ENCODE results near the gene SAPCD1.

Gene SAPCD1

DNA sequence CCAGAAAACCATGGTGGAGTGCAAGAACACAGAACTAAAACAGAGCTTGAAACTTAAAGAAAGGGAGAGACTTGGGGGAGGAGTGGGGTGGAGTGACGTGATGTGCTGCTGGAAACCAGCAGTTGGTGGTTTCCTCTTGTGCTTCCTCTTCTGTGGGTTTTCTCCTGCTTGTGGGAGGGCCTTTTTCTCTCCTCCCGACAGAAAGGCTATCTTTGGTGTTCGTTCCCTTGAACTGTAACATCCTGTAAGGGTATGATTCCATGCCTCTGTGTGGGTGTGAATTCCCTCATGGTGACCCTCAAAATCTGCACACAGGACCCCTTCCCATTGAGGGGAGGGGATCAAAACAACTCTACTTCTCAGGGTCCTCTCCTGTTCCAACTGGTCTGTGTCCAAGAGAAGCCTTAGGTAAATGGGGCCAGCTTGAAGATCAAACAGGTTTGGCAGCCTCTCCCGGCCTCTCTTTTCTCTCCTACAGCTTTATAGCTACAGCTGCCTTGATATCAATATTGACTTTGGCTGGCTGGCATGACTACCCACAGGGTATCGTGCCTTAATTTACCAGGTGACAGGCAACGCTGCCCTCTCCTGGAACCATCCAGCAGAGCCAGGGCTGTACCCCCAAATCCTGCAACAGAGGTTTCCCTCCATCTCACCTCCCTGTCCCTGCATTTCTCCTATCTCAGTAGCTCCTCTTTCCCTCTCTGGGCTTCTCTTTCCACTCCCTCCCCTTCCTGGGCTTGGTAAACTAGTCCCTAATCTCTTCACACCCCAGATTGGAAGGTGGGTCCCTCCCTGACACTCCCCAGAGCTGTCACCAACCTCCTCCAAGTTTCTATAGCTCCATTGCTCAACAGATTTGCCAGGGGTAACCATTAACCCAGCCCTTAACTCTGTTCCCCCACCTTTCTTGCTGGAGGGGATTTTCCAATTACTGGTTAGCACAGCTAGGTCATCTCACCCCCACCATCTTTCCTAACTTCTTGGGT lies 24.2 kb upstream of the SAPCD1 start:
- peak overlapping the region; percentile 11 for H3K4me3 ChIP-seq (ENCODE audit: insufficient read depth, low read depth, low read length)
- no peaks in the 10 kb centered on the region for H3K27me3 ChIP-seq (ENCODE audit: control insufficient read depth, insufficient read depth, low read length, poor library complexity, severe bottlenecking)
- H3K9me3 ChIP-seq (ENCODE audit: control insufficient read depth, low read length): no peaks in the 10 kb centered on the region
- 43 to 49% methylated on average over 6 of the region's 6 CpGs for WGBS, 2 experiments
- H3K36me3 ChIP-seq (ENCODE audit: control insufficient read depth, insufficient read depth, low read length): peaks cover 11% of the 10 kb centered on the region
- H3K27ac ChIP-seq (ENCODE audit: insufficient read depth, low read depth, low read length, poor library complexity, severe bottlenecking): peak overlapping the region; percentile 91
- peaks cover 34% of the 10 kb centered on the region for H3K4me1 ChIP-seq (ENCODE audit: control insufficient read depth, insufficient read depth, low read length)

DNA sequence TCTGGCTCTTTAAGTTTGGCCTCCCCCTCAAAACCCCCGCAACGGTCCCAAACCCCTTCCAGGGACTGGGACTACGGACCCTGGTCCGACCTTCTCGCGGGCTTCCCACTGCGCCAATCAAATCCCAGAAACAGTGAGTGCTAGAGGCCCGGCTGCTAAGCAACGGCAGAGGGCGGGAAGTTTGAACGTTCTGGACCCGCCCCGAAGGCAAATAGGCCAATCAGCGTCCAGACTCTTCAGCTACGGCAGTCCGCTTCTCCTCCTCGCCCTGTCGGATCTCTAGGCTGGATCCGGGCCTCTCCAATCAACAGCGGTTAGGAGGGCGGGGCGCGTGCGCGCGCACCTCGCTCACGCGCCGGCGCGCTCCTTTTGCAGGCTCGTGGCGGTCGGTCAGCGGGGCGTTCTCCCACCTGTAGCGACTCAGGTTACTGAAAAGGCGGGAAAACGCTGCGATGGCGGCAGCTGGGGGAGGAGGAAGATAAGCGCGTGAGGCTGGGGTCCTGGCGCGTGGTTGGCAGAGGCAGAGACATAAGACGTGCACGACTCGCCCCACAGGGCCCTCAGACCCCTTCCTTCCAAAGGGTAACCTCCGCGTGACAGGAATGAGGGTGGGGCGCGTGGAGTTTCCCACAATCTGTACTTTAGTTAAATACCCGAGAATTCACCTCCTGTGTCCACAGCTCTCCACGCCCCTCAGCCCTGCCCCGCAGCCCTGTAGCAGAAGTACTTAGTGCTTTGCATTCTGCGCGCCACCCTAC lies 22.6 kb upstream of the SAPCD1 start, which contains the start of gene MSH5:
TSS of gene MSH5 (plus strand) at position 367 of the 758 bp plus-strand sequence. CDS start 462 bp downstream, outside the sequence.
- H3K4me3 ChIP-seq (ENCODE audit: insufficient read depth, low read depth, low read length): peak within 1 kb of the TSS; percentile 52
- no peaks in the 10 kb centered on the region for H3K9me3 ChIP-seq (ENCODE audit: control insufficient read depth, low read length)
- H3K27me3 ChIP-seq (ENCODE audit: control insufficient read depth, insufficient read depth, low read length, poor library complexity, severe bottlenecking): no peaks in the 10 kb centered on the region
- WGBS, 2 experiments: 2% methylated on average over 58 of the region's 58 CpGs
- H3K27ac ChIP-seq (ENCODE audit: insufficient read depth, low read depth, low read length, poor library complexity, severe bottlenecking): peak within 1 kb of the TSS; percentile 67
- H3K36me3 ChIP-seq (ENCODE audit: control insufficient read depth, insufficient read depth, low read length): peaks cover 4% of the 10 kb centered on the region
- H3K4me1 ChIP-seq (ENCODE audit: control insufficient read depth, insufficient read depth, low read length): peaks cover 39% of the 10 kb centered on the region

DNA sequence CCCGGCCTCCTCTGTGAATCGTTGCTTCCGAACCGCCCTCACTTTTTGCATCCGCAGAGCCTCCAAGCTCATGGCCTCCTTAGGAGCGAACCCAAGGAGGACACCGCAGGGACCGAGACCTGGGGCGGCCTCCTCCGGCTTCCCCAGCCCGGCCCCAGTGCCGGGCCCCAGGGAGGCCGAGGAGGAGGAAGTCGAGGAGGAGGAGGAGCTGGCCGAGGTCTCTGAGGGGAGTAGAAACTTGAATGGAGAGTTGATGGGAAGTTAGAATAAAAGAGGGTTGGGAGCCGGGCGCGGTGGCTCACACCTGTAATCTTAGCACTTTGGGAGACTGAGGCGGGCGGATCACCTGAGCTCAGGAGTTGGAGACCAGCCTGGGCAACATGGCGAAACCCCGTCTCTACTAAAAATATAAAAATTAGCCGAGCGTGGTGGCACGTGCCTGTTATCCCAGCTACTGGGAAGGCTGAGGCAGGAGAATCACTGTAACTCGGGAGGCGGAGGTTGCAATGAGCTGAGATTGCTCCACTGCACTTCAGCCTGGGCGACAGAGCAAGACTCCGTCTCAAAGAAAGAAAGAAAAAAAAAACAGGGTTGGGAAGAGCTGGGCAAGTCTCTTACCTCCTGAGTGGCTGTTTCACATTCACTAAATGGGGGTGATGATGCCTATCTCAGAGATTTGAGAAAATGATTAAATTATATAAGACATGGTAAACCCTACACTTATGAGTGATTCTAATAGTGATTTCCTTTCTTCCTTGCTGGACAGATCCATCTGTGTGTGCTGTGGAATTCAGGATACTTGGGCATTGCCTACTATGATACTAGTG lies 21.8 kb upstream of the SAPCD1 start:
- 40 to 43% methylated on average over 29 of the region's 29 CpGs for WGBS, 2 experiments
- no peaks in the 10 kb centered on the region for H3K27me3 ChIP-seq (ENCODE audit: control insufficient read depth, insufficient read depth, low read length, poor library complexity, severe bottlenecking)
- H3K4me1 ChIP-seq (ENCODE audit: control insufficient read depth, insufficient read depth, low read length): peaks cover 39% of the 10 kb centered on the region
- no peaks in the 10 kb centered on the region for H3K9me3 ChIP-seq (ENCODE audit: control insufficient read depth, low read length)
- H3K36me3 ChIP-seq (ENCODE audit: control insufficient read depth, insufficient read depth, low read length): peaks cover 4% of the 10 kb centered on the region
- peak overlapping the region; percentile 51 for H3K27ac ChIP-seq (ENCODE audit: insufficient read depth, low read depth, low read length, poor library complexity, severe bottlenecking)
- peak overlapping the region; percentile 52 for H3K4me3 ChIP-seq (ENCODE audit: insufficient read depth, low read depth, low read length)

DNA sequence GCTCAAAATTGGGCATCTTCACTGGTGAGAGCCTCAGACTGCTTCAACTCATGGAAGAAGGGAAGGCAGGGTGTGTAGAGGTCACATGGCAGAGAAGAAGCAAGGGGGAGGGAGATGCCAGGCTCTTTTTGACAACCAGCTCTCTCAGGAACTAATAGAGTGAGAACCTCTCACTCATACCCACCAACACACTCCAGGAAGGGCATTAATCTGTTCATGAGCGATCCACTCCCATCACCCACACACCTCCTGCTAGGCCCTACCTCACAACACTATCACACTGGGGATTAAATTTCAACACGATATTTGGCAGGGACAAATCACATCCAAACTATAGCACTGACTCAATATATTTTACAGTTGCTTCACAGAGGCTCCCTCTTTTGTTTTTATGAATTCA lies 20.6 kb upstream of the SAPCD1 start:
- H3K9me3 ChIP-seq (ENCODE audit: control insufficient read depth, low read length): no peaks in the 10 kb centered on the region
- no peaks in the 10 kb centered on the region for H3K27me3 ChIP-seq (ENCODE audit: control insufficient read depth, insufficient read depth, low read length, poor library complexity, severe bottlenecking)
- 95 to 96% methylated on average over 2 of the region's 2 CpGs for WGBS, 2 experiments
- H3K27ac ChIP-seq (ENCODE audit: insufficient read depth, low read depth, low read length, poor library complexity, severe bottlenecking): no peak overlapping the region
- peaks cover 35% of the 10 kb centered on the region for H3K4me1 ChIP-seq (ENCODE audit: control insufficient read depth, insufficient read depth, low read length)
- H3K36me3 ChIP-seq (ENCODE audit: control insufficient read depth, insufficient read depth, low read length): peaks cover 4% of the 10 kb centered on the region
- H3K4me3 ChIP-seq (ENCODE audit: insufficient read depth, low read depth, low read length): no peak overlapping the region

DNA sequence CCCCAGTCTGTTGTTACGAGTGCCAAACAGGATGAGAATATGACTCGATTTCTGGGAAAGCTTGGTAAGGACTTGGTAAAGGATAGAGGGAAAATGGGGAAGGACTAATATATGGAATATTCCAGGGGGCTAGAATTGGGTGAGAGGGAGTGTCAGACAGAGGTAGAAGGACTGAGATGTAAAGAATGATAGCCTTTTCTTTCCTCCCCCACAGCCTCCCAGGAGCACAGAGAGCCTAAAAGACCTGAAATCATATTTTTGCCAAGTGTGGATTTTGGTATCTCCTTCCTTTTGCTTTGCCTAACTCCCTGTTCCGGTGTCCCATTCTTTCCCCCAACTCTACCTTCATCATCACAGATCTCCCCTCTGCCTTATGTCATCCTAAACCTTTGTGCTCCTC lies 19.6 kb upstream of the SAPCD1 start:
- H3K27me3 ChIP-seq (ENCODE audit: control insufficient read depth, insufficient read depth, low read length, poor library complexity, severe bottlenecking): no peaks in the 10 kb centered on the region
- H3K4me3 ChIP-seq (ENCODE audit: insufficient read depth, low read depth, low read length): no peak overlapping the region
- peaks cover 26% of the 10 kb centered on the region for H3K4me1 ChIP-seq (ENCODE audit: control insufficient read depth, insufficient read depth, low read length)
- H3K9me3 ChIP-seq (ENCODE audit: control insufficient read depth, low read length): no peaks in the 10 kb centered on the region
- WGBS, 2 experiments: 93 to 94% methylated on average over 3 of the region's 3 CpGs
- H3K36me3 ChIP-seq (ENCODE audit: control insufficient read depth, insufficient read depth, low read length): peaks cover 4% of the 10 kb centered on the region
- H3K27ac ChIP-seq (ENCODE audit: insufficient read depth, low read depth, low read length, poor library complexity, severe bottlenecking): no peak overlapping the region

DNA sequence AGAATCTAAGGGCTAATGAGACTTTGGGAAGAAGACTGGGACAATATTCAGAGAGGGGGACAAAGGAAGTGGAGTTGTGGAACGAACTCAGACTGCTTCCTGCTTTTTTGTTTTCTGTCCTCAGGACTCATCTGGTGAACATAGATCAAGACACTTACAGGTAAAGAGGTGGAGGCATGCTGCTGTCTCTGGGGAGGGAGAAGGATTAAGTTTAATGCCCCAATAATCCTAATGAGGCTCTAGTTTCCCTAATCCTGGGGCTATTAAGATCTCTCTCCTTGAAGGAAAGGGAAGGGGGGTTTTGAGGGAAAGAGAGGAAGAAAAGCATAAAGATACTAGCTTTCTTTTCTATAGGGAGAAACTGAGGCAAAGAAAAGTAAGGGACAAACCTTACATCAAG lies 18.0 kb upstream of the SAPCD1 start:
- Histone ChIP-seq H3K36me3 (ENCODE audit: control insufficient read depth, insufficient read depth, low read length) (peaks cover 4% of the 10 kb centered on the region), H3K9me3 (ENCODE audit: control insufficient read depth, low read length) (no peaks in the 10 kb centered on the region), H3K4me3 (ENCODE audit: insufficient read depth, low read depth, low read length) (no peak overlapping the region), H3K27me3 (ENCODE audit: control insufficient read depth, insufficient read depth, low read length, poor library complexity, severe bottlenecking) (no peaks in the 10 kb centered on the region), H3K27ac (ENCODE audit: insufficient read depth, low read depth, low read length, poor library complexity, severe bottlenecking) (no peak overlapping the region), H3K4me1 (ENCODE audit: control insufficient read depth, insufficient read depth, low read length) (peaks cover 12% of the 10 kb centered on the region)
- 80 to 94% methylated on average over 1 of the region's 1 CpG for WGBS, 2 experiments

DNA sequence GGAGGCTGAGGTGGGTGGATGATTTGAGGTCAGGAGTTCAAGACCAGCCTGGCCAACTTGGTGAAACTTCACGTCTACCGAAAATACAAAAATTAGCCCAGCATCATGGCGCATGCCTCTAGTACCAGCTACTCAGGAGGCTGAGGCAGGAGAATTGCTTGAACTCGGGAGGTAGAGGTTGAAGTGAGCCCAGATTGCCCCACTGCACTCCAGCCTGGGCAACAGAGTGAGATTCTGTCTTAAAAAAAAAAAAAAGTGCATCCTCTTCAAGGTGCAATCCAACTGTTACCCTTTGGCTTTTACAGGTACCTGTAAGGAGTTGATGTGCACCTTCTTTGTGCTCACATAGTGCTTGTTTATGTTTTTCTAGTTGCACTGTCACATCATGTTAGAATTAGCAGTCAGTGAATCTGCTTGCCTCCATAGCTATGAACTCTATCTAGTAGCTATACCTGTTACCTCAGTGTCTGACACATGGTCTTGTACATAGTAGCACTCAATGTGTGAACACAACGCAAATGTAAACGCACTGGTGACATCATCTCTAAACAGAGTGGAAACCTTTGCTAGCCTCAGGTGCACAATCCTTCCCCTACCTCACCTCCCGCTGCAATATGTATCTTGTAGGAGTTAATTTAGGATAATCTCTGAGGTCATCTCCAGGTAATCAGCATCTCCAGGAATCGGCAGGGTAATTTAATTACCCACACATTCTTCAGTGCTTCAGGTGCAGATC lies 13.0 kb upstream of the SAPCD1 start:
- no peak overlapping the region for H3K27ac ChIP-seq (ENCODE audit: insufficient read depth, low read depth, low read length, poor library complexity, severe bottlenecking)
- 96% methylated on average over 8 of the region's 8 CpGs for WGBS, 2 experiments
- H3K27me3 ChIP-seq (ENCODE audit: control insufficient read depth, insufficient read depth, low read length, poor library complexity, severe bottlenecking): no peaks in the 10 kb centered on the region
- no peaks in the 10 kb centered on the region for H3K9me3 ChIP-seq (ENCODE audit: control insufficient read depth, low read length)
- no peaks in the 10 kb centered on the region for H3K36me3 ChIP-seq (ENCODE audit: control insufficient read depth, insufficient read depth, low read length)
- H3K4me1 ChIP-seq (ENCODE audit: control insufficient read depth, insufficient read depth, low read length): peaks cover 4% of the 10 kb centered on the region
- no peak overlapping the region for H3K4me3 ChIP-seq (ENCODE audit: insufficient read depth, low read depth, low read length)

DNA sequence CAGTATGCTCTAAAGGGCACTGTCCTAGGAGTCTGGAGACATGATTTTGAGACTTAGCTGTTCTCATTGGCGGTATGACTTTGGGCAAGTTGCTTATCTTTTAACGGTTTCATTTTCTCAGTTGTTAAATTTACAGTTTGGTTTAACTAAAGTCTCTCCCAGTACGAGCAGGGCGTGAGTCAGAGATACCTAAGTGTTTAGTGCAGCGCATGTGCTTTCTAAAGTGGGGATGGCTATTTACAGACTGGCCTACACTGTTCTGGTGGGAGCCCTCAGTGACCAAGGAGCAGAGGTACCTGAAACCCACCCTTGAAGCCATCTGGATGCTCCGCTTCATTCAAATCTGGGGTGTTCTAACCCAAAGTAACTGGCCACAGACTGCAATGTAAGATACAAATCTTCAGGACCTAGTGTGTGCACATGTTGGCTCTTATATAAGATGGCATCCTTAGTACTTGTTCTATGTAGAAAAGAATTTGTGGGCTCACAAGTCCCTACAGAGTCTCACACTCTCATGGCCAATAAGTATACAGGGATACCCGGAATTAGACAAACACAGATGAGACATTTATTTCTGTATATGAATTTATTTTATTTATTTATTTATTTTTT lies 11.9 kb upstream of the SAPCD1 start:
- H3K4me3 ChIP-seq (ENCODE audit: insufficient read depth, low read depth, low read length): no peak overlapping the region
- H3K4me1 ChIP-seq (ENCODE audit: control insufficient read depth, insufficient read depth, low read length): no peaks in the 10 kb centered on the region
- no peaks in the 10 kb centered on the region for H3K27me3 ChIP-seq (ENCODE audit: control insufficient read depth, insufficient read depth, low read length, poor library complexity, severe bottlenecking)
- no peaks in the 10 kb centered on the region for H3K36me3 ChIP-seq (ENCODE audit: control insufficient read depth, insufficient read depth, low read length)
- WGBS, 2 experiments: 96 to 98% methylated on average over 6 of the region's 7 CpGs
- no peak overlapping the region for H3K27ac ChIP-seq (ENCODE audit: insufficient read depth, low read depth, low read length, poor library complexity, severe bottlenecking)
- no peaks in the 10 kb centered on the region for H3K9me3 ChIP-seq (ENCODE audit: control insufficient read depth, low read length)

DNA sequence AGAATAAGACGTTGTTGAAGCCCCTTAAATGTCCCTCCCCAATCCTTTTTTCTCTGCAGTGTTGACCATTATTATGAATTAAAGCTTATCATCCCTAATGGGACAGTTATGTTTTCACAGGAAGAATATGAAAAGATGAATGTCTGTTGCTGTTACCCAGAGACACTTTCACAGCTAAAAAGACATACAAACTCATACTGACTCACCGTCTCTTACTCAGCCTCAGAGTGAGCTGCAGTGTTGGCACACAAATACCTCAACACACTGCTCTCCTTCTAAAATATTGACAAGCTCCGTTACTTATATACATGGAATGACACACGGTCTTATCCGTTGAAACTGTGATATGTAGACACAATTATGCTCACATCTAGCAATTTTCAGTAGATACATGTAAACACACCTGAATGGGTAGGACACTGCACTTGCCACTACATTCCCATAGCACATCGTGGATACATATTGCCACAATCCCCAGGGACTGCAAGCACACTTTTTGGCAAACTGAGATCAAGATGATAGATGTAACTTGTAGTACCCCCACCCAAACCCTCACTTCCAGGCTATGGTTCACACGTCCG lies 9.6 kb upstream of the SAPCD1 start:
- no peaks in the 10 kb centered on the region for H3K4me1 ChIP-seq (ENCODE audit: control insufficient read depth, insufficient read depth, low read length)
- H3K27ac ChIP-seq (ENCODE audit: insufficient read depth, low read depth, low read length, poor library complexity, severe bottlenecking): no peak overlapping the region
- WGBS, 2 experiments: 85 to 98% methylated on average over 7 to 8 of the region's 8 CpGs
- no peaks in the 10 kb centered on the region for H3K36me3 ChIP-seq (ENCODE audit: control insufficient read depth, insufficient read depth, low read length)
- H3K4me3 ChIP-seq (ENCODE audit: insufficient read depth, low read depth, low read length): no peak overlapping the region
- H3K27me3 ChIP-seq (ENCODE audit: control insufficient read depth, insufficient read depth, low read length, poor library complexity, severe bottlenecking): no peaks in the 10 kb centered on the region
- H3K9me3 ChIP-seq (ENCODE audit: control insufficient read depth, low read length): no peaks in the 10 kb centered on the region

Data from ectodermal cell (in vitro differentiated cells).